HG03457 (cell line): ENCODE results near the gene ATP9B.
"Not testable (repeated sequence)": the region's sequence is repeated elsewhere in the genome, so short reads cannot be mapped to it uniquely, and the experiment has no call there.

ENCODE experiments used
- ATAC-seq: cut with Tn5 transposase; IDR thresholded peaks from one replicate; pipeline ENCODE4 v1.9.1; 2021; ENCODE audit warnings: moderate number of reproducible peaks; ENCODE audit not compliant: unreplicated experiment

Gene ATP9B

DNA sequence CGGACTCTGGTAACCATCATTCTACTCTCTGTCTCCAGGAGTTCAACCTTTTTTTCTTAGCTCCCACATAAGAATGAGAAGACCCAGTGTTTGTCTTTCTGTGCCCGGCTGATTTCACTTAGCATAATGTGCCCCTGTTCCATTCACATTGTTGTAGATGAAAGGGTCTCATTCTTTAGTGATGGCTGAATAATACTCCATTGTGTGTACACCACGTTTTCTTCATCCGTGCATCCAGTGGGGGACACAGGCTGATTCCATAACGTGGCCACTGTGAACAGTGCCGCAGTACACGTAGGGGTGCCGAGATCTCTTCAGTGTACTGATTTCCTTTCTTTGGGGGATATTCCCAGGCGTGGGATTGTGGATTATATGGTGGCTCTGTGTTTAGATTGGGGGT is 254.3 kb downstream of the ATP9B start:
- ATAC-seq: no peak

DNA sequence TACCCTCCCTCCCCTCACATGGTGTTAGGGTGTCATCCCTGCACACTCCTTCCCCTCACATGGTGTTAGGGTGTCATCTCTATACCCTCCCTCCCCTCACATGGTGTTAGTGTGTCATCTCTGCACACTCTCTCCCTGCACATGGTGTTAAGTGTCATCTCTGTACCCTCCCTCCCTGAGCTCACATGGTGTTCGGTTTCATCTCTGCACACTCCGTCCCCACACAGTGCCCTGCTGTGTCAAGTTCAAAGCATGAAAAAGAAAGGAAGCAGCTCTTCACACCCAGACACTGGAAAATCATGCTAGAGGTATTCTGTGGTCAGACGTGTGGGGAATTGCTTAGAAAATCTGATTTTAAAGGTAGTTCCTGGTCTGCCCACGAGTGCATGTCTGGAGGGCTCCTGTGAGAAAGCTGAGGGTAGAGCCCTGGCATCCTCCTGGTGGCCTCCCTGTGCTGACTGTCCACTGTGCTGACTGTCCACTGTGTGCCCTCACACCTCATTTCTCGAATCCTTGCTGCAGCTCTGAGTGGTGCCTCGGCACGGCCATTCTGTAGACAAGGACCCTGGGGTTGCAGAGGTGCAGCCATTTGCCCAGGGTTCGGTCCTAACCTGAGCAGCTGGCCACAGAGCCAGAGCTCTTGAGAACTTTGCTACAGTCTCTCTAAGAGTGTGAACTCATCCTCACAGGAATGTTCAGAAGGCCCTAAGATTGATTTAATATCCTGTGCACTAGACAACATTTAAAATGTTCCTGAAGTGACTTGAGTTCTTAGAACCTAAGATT is 257.4 kb downstream of the ATP9B start:
- ATAC-seq: no peak

DNA sequence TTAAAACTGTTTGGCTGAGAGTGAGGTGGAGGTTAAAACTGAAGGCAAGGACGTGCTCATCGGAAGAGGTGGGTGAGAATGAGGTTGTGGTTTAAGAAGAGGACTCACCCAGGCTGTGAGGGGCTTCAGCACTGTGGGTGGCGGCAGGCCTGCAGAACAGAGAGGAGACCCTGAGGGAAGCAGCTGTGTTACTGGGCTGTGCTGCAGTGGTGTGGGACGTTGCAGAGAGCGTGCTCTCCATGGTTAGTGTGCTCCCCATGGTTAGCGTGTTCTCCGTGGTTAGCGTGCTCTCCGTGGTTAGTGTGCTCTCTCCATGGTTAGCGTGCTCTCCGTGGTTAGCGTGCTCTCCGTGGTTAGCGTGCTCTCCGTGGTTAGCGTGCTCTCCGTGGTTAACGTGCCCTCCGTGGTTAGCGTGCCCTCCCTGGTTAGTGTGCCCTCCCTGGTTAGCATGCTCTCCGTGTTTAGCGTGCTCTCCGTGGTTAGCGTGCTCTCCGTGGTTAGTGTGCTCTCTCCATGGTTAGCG is 258.1 kb downstream of the ATP9B start:
- ATAC-seq: no peak

DNA sequence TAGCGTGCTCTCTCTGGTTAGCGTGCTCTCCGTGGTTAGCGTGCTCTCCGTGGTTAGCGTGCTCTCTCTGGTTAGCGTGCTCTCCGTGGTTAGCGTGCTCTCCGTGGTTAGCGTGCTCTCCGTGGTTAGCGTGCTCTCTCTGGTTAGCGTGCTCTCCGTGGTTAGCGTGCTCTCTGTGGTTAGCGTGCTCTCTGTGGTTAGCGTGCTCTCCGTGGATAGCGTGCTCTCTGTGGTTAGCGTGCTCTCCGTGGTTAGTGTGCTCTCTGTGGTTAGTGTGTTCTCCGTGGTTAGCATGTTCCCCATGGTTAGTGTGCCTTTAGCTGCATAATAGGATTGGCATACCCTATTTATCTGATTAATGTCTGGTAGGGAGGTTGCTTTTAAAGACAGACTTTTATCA is 258.7 kb downstream of the ATP9B start:
- not testable (repeated sequence) for ATAC-seq

DNA sequence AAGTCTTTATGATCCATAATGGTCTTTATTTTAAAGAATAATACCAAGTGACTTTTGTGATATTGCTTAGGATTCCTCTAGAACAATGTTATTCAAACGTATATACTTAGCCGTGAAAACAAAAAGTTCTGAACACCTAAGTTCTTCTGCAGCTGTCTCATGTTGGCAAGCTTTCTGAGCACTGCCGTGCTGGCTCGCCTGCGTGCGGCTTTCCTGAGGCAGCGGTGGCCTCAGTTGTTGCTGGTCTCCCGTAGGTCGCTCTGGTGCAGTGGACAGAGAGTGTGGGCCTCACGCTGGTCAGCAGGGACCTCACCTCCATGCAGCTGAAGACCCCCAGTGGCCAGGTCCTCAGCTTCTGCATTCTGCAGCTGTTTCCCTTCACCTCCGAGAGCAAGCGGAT is 259.7 kb downstream of the ATP9B start:
- ATAC-seq: no peak

DNA sequence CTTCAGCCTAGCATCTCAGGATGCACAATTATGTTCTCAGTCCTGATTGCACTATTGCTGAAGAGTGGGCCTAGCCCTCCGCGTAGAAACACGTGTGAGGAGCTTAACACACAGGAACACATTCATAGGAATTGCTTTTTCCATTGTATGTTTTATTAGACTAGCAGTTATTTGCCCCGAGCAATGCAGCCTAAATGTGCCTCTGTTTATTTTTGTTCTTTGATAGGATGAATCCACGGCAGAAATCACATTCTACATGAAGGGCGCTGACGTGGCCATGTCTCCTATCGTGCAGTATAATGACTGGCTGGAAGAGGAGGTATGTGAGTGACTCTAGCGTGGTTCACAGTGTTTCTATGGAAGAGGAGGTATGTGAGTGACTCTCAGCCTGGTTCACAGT is 260.6 kb downstream of the ATP9B start:
- ATAC-seq: no peak

DNA sequence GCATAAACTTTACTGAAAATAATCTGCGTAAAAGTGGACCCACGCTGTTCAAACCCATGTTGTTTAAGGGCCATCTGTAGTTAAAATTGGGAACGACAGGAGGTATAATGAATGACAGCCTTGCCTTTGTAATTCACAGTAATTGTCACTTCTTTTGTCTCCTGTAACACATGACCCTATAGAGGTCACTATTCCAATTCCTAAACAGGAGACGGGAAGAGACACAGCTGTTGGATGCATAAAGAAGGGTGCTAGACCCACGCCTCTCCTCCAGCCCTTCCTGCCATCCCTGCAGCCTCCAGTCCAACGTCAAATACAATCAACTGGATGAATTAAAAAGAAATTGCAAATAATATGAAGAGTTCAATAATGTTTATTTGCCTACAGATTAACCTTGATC is 263.5 kb downstream of the ATP9B start:
- ATAC-seq: no peak

DNA sequence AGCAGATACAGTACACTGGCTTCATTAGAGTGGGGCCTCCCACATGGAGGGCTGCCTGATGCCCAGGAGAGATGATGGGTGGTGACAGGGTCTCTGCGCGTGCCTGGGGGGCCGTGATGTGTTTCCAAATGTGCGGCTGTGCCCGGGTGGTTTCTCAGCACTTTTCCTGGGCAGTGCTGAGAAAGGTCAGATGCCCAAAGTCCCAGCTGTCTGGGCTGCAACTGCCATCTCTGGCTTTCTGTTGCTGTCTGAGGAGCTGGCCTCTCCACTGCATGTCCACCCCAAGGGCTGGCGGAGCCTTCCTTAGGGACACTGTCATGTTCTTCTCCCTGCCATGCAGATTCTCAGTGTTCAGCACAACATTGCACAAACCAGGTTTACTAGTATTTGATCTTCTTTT is 263.9 kb downstream of the ATP9B start:
- ATAC-seq: no peak

DNA sequence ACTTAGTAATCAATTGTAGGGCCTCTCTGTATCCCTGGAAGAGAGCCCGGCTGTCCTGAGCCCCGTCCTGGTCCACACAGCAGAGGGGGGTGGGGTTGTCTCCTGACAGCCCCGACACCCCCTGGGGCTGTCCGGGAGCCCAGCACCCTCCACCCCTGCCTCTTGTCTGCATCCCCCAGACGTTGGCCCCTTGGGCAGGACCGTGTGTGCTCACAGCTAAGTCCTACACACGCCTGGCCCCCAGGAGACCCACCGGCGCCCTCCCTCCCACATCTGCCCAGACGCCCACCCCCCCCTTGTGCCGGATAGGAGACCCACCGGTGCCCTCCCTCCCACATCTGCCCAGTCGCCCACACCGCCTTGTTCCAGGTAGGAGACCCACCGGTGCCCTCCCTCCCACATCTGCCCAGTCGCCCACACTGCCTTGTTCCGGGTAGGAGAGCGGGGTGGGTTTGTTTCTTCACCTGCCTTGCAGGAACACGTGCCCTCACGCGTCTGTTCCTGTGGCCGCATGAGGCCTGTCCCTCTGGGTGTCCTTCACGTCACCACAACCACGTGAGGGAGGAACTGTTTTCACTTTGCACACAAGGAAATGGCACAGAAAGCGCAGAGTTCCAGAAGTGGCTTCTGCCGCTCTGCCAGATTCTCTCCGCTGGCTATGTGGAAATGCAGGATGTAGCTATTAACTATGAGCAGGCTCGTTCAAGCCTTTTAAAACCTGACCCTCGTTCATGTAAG is 265.5 kb downstream of the ATP9B start:
- no peak for ATAC-seq

DNA sequence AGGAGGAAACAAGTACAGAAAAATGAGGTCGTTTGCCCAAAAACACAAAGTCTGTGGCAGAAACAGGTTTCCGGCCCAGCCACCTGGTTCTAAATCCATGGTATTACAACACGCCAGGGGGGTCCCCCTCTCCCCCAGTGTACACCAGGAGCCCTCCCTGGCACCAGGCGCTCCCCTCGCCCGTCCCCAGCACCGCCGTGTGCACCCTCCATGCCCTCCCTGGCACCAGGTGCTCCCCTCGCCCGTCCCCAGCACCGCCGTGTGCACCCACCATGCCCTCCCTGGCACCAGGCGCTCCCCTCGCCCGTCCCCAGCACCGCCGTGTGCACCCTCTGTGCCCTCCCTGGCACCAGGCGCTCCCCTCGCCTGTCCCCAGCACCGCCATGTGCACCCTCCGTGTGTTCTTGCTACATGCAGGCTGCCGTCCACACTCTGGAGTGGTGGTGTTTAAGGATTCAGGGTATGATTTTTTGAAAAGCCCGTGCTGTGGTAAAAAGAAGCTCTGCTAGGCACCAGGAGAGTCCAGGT is 266.7 kb downstream of the ATP9B start:
- no peak for ATAC-seq

DNA sequence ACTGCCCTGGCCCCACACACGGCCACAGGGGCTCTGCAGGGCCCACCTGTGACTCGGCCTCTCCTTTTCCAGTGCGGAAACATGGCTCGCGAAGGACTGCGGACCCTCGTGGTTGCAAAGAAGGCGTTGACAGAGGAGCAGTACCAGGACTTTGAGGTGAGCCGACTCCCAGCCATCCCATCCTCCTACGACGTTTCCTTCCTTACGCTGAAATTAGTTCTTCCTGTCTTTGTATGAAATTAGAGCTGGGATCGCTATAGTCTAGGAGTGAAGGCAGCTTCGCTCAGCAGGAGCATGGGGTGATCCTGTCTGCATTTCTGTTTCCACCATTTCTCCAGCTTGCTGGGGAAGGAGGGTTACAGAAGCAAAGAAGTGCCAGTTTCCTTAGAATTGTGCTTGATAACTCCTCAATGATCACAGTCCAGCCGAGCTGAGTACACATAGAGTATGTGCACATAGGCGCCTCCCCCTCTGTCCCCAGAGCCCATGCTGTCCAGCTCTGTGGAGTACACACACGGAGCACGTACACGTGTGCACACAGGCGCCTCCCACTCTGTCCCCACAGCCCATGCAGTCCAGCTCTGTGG is 267.5 kb downstream of the ATP9B start:
- no peak for ATAC-seq

DNA sequence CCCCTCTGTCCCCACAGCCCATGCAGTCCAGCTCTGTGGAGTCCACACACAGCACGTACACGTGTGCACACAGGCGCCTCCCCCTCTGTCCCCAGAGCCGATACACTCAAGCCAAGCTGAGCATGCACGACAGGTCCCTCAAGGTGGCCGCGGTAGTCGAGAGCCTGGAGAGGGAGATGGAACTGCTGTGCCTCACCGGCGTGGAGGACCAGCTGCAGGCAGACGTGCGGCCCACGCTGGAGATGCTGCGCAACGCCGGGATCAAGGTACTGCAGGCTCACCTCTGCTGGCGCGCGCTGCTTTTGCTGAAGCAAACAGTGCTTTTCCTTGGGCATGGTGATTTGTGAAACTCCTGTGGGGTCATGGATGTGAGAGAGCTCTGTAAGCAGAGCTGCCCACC is 268.0 kb downstream of the ATP9B start:
- no peak for ATAC-seq

DNA sequence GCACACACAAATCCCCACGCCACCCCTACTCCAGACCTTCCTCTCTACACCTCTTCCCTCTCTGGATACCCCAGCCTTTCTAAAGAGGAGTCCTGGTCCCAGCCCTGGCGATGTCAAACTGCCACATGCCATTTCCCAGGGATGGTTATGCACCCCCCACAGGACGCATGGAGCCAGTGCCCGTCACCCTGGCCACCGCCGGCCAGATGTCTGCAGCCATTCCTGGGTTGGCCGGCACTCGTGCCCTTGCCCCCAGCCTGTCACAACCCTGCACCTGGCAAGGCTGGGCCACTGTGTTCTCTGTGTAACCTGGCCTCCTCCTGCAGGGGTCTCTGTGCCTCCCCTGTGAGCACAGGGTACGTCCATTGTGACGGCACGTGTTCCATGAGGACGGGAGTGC is 268.4 kb downstream of the ATP9B start:
- no peak for ATAC-seq

DNA sequence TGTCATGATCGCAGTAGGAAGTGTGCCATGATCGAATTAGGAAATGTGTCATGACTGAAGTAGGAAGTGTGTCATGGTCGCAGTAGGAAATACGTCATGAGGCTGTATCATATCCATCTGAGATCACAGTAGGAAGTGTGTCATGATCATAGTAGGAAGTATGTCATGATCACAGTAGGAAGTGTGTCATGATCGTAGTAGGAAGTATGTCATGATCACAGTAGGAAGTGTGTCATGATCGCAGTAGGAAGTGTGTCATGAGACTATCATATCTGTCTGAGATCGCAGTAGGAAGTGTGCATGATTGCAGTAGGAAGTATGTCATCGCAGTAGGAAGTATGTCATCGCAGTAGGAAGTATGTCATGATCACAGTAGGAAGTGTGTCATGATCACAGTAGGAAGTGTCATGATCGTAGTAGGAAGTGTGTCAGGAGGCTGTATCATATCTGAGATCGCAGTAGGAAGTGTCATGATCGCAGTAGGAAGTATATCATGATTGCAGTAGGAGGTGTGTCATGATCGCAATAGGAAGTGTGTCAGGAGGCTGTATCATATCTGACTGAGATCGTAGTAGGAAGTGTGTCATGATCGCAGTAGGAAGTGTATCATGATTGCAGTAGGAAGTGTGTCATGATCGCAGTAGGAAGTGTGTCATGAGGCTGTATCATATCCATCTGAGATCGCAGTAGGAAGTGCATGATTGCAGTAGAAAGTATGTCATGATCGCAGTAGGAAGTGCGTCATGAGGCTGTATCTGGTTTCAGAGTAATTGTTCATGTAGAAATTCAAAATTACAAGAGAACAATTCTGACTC is 270.1 kb downstream of the ATP9B start:
- ATAC-seq: no peak

DNA sequence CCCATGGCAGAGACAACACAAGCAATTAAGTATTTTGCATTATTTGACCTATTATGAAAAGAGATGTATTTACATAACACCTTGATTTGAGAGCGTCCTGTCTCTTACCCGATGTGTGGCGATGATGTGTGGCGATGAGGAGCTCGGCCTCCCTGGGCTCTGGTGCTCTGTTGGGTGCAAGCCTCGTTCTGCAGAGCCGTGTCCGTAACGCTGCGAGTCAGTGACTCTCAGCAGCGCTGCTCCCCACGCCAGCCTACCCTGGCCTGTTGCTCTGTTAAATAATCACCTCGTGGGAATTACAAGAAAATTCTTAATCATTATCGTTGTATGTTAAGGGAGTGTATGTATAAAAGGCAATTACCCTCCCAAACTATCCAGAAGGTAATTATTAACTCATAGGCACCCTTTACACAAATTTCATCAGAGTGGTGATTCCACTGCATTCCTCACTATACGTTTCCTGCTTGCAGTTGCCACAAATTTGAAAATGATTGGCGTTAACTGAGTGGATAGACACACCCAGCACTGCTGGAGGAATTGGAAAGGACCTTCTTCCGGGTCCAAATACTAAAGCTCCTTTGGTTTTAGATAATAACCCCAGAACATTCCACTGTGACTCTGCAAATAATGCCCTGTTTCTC is 274.5 kb downstream of the ATP9B start:
- ATAC-seq: no peak

DNA sequence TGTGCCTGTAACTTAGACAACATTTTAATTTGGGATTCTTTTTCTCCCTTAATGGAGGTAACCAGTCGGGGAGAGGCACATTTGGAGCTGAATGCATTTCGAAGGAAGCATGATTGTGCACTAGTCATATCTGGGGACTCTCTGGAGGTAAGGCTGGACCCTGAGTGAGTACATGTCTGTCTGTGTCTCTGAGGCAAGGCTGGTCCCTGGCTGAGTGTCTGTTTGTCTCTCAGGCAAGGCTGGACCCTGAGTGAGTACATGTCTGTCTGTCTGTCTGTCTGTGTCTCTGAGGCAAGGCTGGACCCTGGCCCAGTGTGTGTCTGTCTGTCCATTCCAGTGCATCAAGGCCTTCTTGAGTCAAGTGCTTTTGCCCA is 275.0 kb downstream of the ATP9B start:
- no peak for ATAC-seq

DNA sequence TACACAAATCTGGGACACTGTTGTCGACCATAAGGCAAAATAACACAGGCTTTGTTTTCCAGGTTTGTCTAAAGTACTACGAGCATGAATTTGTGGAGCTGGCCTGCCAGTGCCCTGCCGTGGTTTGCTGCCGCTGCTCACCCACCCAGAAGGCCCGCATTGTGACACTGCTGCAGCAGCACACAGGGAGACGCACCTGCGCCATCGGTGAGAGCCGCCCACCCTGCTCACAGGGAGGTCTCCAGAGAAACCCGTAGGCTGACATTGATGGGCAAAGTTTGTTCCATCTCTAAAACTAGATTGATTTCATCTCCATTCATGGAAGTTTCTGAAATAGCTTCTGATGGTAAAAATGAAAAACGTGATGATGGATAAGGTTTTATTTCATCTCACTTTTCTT is 276.2 kb downstream of the ATP9B start:
- no peak for ATAC-seq

DNA sequence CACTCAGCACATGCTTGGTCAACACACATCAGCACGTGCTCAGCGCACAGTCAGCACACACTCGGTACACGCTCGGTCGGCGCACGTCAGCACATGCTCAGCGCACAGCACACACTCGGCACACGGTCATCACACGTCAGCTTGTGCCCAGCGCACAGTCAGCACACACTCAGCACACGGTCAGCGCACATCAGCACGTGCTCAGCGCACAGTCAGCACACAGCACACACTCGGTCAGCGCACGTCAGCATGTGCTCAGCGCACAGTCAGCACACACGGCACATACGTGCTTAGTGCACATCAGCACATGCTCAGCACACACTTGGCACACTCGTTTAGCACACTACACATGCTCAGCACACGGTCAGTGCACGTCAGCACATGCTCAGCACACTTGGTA is 276.8 kb downstream of the ATP9B start:
- ATAC-seq: no peak

DNA sequence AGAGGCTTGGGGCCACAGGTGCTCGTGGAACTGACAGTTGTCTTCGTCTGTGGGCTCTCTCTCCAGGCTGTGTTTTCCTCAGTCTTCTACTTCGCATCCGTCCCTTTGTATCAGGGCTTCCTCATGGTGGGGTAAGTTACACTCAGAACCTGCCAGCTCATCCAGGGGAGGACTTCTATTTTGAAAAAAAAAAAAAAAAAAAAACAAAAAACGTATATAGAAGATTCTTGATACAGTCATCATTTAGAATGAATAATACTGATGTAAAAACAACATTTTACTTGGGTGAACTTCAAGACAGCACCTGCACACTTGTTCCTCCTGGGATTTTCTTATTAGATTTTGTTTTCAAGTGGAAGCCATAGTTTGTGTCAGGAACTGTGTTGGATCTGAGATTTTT is 278.9 kb downstream of the ATP9B start:
- ATAC-seq: no peak

DNA sequence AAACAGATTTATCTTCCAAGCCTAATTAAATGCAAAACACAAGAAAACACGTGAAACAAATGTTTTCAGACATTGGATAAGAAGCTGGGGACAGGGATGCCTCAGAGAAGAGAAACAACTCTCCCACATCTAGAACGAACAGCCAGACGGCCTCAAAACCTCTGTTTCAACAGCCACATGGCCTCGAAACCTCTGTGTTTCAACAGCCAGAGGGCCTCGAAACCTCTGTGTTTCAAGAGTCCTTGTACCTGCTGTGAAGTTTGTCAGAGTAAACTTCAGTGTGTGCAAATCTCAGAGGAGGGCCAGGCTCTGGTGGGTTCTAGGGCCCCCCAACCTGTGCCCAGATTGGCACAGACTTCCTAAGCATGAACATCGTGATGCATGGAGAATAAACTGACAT is 283.2 kb downstream of the ATP9B start:
- ATAC-seq: no peak
